ENCODE measurements around the gene EPB41.

GRCh38 chr1:29100487-29100886, 186.1 kb downstream of the EPB41 start:
- TF ChIP-seq POLR2AphosphoS5 (IDR thresholded peaks at IDR 0.05; ENCODE audit: low read depth, low read length) (no peak), SIN3A (IDR thresholded peaks at IDR 0.05; ENCODE audit: borderline replicate concordance, insufficient read depth, low read length) (no peak), REST (IDR thresholded peaks at IDR 0.05; ENCODE audit: insufficient read depth in 1 of 2, low read depth in 2 of 2, low read length in 2 of 2) (no peak), TAF1 (IDR thresholded peaks at IDR 0.05; ENCODE audit: borderline replicate concordance, insufficient read depth, low read length) (no peak), FOXP2 (optimal IDR thresholded peaks at IDR 0.05; ENCODE audit: borderline replicate concordance, extremely low read depth, extremely low read length, insufficient read depth) (no peak)
